Measurements from ENCODE around the gene BICRAL.

- TF ChIP-seq CTCF (conservative IDR thresholded peaks at IDR 0.05) (no peak), ZFX (IDR thresholded peaks at IDR 0.05) (no peak)
These were observed 97.8 kb downstream of the BICRAL start, which contains the start of gene RPL7L1 for GRCh38 chr6:42879372-42880239.
